GM12878 (cell line): ENCODE data around the gene DGKB. TPM values are rescaled to one million over a fixed set of nuclear protein-coding genes. Genes with fewer than 3 reads are reported as not detected.

Experiments
- ATAC-seq: fragments of 200-7000 bp; cut with Tn5 transposase; 3 replicates; pipeline ENCODE4 v1.9.1; 2020; ENCODE audit warnings: mild to moderate bottlenecking, moderate library complexity
- BruUV-seq: library from RNA; stranded (reverse); fragments of 400-500 nt; replicated peaks from 2 replicates; lab custom pipeline; 2021; lab: Mats Ljungman, UMichigan
- CTCF ChIA-PET: fragments of 300-600 bp; sonication (Branson Sonifier 250); formaldehyde crosslinking; extraction: SDS; loops from one replicate; lab custom pipeline; 2021; ENCODE audit warnings: inconsistent platforms; lab: Yijun Ruan, JAX
- POLR2A ChIA-PET: fragments of 350-600 bp; formaldehyde crosslinking; extraction: SDS; loops from one replicate; lab custom pipeline; 2021; ENCODE audit warnings: inconsistent platforms; lab: Charles Lee
- RAD21 ChIA-PET: fragments of 300-600 bp; sonication (Branson Sonifier 250); formaldehyde crosslinking; loops from one replicate; lab custom pipeline; 2023; ENCODE audit warnings: antibody characterized with exemption; ENCODE audit not compliant: unreplicated experiment; lab: Charles Lee
- SMC1A ChIA-PET: fragments of 300-600 bp; sonication (Branson Sonifier 250); formaldehyde crosslinking; loops from one replicate; lab custom pipeline; 2023; ENCODE audit not compliant: unreplicated experiment, uncharacterized antibody; lab: Charles Lee
- DNase-seq: peaks from one replicate; pipeline ENCODE4 v3.0.0-alpha.2; 2011; ENCODE audit warnings: low read depth, low spot score
- FAIRE-seq: peaks from 3 replicates; lab custom pipeline; 2011; peaks lifted over from hg19 to GRCh38; lab: Jason Lieb, UNC
- H2AFZ ChIP-seq: 2 replicates; pipeline ENCODE4 v1.6.0; 2011; ENCODE audit warnings: low read depth, low read length, control low read depth; ENCODE audit not compliant: control insufficient read depth
- H3K27ac ChIP-seq: 2 replicates; pipeline ENCODE4 v1.5.1; 2011; ENCODE audit warnings: control low read depth; ENCODE audit not compliant: control insufficient read depth, insufficient read depth
- H3K27me3 ChIP-seq, 2 experiments: replicated peaks in 1 of 2; 2 replicates each; pipeline versions ENCODE4 v1.6.0 to v1.6.1; 2011; ENCODE audit warnings: low read length in 1 of 2; ENCODE audit not compliant: control insufficient read depth in 2 of 2, insufficient read depth in 2 of 2
- H3K36me3 ChIP-seq, 2 experiments: 2 replicates each; pipeline ENCODE4 v1.5.1; 2011; ENCODE audit warnings: low read length in 1 of 2; ENCODE audit not compliant: control insufficient read depth in 2 of 2, insufficient read depth in 2 of 2
- H3K4me1 ChIP-seq: 2 replicates; pipeline ENCODE4 v1.6.1; 2011; ENCODE audit warnings: mild to moderate bottlenecking, low read length, moderate library complexity, mixed read lengths; ENCODE audit not compliant: control insufficient read depth, insufficient read depth
- H3K4me2 ChIP-seq: 2 replicates; pipeline ENCODE4 v1.6.0; 2011; ENCODE audit warnings: control low read depth; ENCODE audit not compliant: control insufficient read depth, insufficient read depth
- H3K4me3 ChIP-seq: fragments of 200-600 bp; sonication (generic); 2 replicates; pipeline ENCODE4 v1.5.1; 2016
- H3K79me2 ChIP-seq: 2 replicates; pipeline ENCODE4 v1.6.0; 2011; ENCODE audit warnings: low read length; ENCODE audit not compliant: control insufficient read depth, insufficient read depth
- H3K9ac ChIP-seq: 2 replicates; pipeline ENCODE4 v1.8.0; 2011; ENCODE audit warnings: low read length, control low read depth, mixed read lengths; ENCODE audit not compliant: control insufficient read depth, insufficient read depth
- H3K9me3 ChIP-seq: replicated peaks from 3 replicates; pipeline ENCODE4 v1.5.1; 2011; ENCODE audit warnings: mild to moderate bottlenecking, low read length; ENCODE audit not compliant: control insufficient read depth, insufficient read depth
- H4K20me1 ChIP-seq: 2 replicates; pipeline ENCODE4 v1.6.0; 2011; ENCODE audit not compliant: control insufficient read depth, insufficient read depth
- ASH2L ChIP-seq: fragments of 300-600, 200-600 bp; sonication (generic); IDR thresholded peaks from 2 replicates; pipeline ENCODE4 v1.6.1; 2017; ENCODE audit warnings: low read depth, mild to moderate bottlenecking, borderline replicate concordance
- ATF7 ChIP-seq: fragments of 450-650 bp; IDR thresholded peaks from 2 replicates; pipeline ENCODE4 v1.6.1; 2016; ENCODE audit warnings: low read depth, mild to moderate bottlenecking
- BHLHE40 ChIP-seq, 2 experiments: fragments of 450-650 bp in 1 of 2; IDR thresholded peaks; 2 replicates each; pipeline ENCODE4 v1.6.1; 2011 to 2017; ENCODE audit warnings: low read depth in 2 of 2, borderline replicate concordance in 1 of 2, improper control_type of control experiment in 1 of 2, low read length in 1 of 2, mild to moderate bottlenecking in 1 of 2
- CBX5 ChIP-seq: sonication (generic); IDR thresholded peaks from 2 replicates; pipeline ENCODE4 v1.6.1; 2016; ENCODE audit warnings: low read depth, moderate library complexity, mild to moderate bottlenecking, inconsistent platforms
- CREM ChIP-seq: IDR thresholded peaks from 2 replicates; pipeline ENCODE4 v1.6.1; 2014; ENCODE audit warnings: antibody characterized with exemption, low read depth
- CTCF ChIP-seq, 3 experiments: IDR thresholded peaks in 2 of 3; conservative IDR thresholded peaks in 1 of 3; 2 replicates each; pipeline ENCODE4 v1.5.1; 2011; ENCODE audit warnings: low read depth in 3 of 3, low read length in 3 of 3, mild to moderate bottlenecking in 3 of 3, control low read depth in 2 of 3, moderate library complexity in 2 of 3, inconsistent platforms in 1 of 3, mixed read lengths in 1 of 3; ENCODE audit not compliant: control insufficient read depth in 2 of 3, insufficient read depth in 1 of 3; ENCODE audit errors: extremely low read depth in 1 of 3
- DPF2 ChIP-seq: fragments of 450-650 bp; IDR thresholded peaks from 2 replicates; pipeline ENCODE4 v1.6.1; 2017; ENCODE audit warnings: mild to moderate bottlenecking
- ESRRA ChIP-seq: IDR thresholded peaks from 2 replicates; pipeline ENCODE4 v1.6.1; 2012; ENCODE audit warnings: mild to moderate bottlenecking, low read length, improper control_type of control experiment
- FOS ChIP-seq: IDR thresholded peaks from 3 replicates; pipeline ENCODE4 v1.6.1; 2011; ENCODE audit warnings: borderline replicate concordance; ENCODE audit not compliant: insufficient read length; ENCODE audit errors: extremely low read depth
- GABPA ChIP-seq: IDR thresholded peaks from 2 replicates; pipeline ENCODE4 v1.6.1; 2014; ENCODE audit warnings: antibody characterized with exemption, low read depth, mild to moderate bottlenecking, inconsistent platforms
- GATAD2B ChIP-seq: fragments of 450-650 bp; conservative IDR thresholded peaks from 2 replicates; pipeline ENCODE4 v1.6.1; 2017; ENCODE audit warnings: low read depth, mild to moderate bottlenecking, moderate library complexity
- IKZF2 ChIP-seq, 2 experiments: fragments of 450-650 bp; IDR thresholded peaks; 2 replicates each; pipeline ENCODE4 v1.6.1; 2017; ENCODE audit warnings: mild to moderate bottlenecking in 2 of 2, moderate library complexity in 2 of 2
- MYC ChIP-seq: IDR thresholded peaks from 2 replicates; pipeline ENCODE4 v1.6.1; 2011; ENCODE audit warnings: mild to moderate bottlenecking, low read length, moderate library complexity, inconsistent platforms; ENCODE audit not compliant: insufficient read depth, insufficient replicate concordance, insufficient read length, severe bottlenecking
- PAX5 ChIP-seq: IDR thresholded peaks from 2 replicates; pipeline ENCODE4 v1.6.1; 2011; ENCODE audit warnings: low read depth, low read length, borderline replicate concordance
- RAD21 ChIP-seq: IDR thresholded peaks from 2 replicates; pipeline ENCODE4 v1.6.1; 2011; ENCODE audit warnings: mild to moderate bottlenecking, low read depth, low read length, moderate library complexity; ENCODE audit not compliant: insufficient read depth
- SMARCA5 ChIP-seq: fragments of 450-650 bp; IDR thresholded peaks from 2 replicates; pipeline ENCODE4 v1.6.1; 2017; ENCODE audit warnings: mild to moderate bottlenecking
- TAF1 ChIP-seq: IDR thresholded peaks from 2 replicates; pipeline ENCODE4 v1.6.1; 2011; ENCODE audit warnings: mild to moderate bottlenecking, low read depth, low read length, borderline replicate concordance
- USF2 ChIP-seq: IDR thresholded peaks from 2 replicates; pipeline ENCODE4 v1.6.1; 2011; ENCODE audit warnings: low read depth, low read length, improper control_type of control experiment, borderline replicate concordance
- ZNF384 ChIP-seq: IDR thresholded peaks from 2 replicates; pipeline ENCODE4 v1.6.1; 2012; ENCODE audit warnings: low read depth, mild to moderate bottlenecking, low read length, improper control_type of control experiment, borderline replicate concordance
- in situ Hi-C: fragments of 300-500 bp; cut with MboI; formaldehyde crosslinking; loops from 9 replicates; pipeline ENCODE4 v1.14.3; 2018; ENCODE audit warnings: mixed read lengths
- intact Hi-C: fragments of 100-400 bp; cut with micrococcal nuclease; formaldehyde crosslinking; loops from one replicate; pipeline ENCODE4 v1.14.2; 2022; ENCODE audit not compliant: unreplicated experiment
- polyA plus RNA-seq, 11 experiments: library from polyadenylated mRNA; depleted of rRNA in 4 of 11; unstranded in 6 of 11; stranded (reverse) in 5 of 11; fragments of >200 nt; fragmentation: Nextera tagmentation in 4 of 11; fragmentation: Illumina TruSeq in 1 of 11; extraction: Ambion mirVana in 4 of 11; extraction: Trizol in 1 of 11; gene quantifications; 1 replicate in 1 of 11; 2 replicates in 10 of 11; pipeline versions ENCODE4 v1.2.1 to v1.2.3, GENCODE V29; 2011 to 2016; ENCODE audit warnings: inconsistent platforms in 2 of 11, missing spikeins in 2 of 11, low read depth in 1 of 11
- total RNA-seq, 4 experiments: library from RNA; depleted of rRNA in 3 of 4; stranded (reverse); fragments of >200 nt in 3 of 4; fragmentation: Illumina TruSeq in 1 of 4; extraction: Trizol in 1 of 4; gene quantifications; 2 replicates each; pipeline versions ENCODE4 v1.2.1 to v1.2.3, GENCODE V29; 2013 to 2021

The DGKB gene
- total and polyA plus RNA-seq, 10 of the 15 experiments (the other 5 are each of a cell fraction or from before 2014, with no cell fraction given), result 0.02 to 0.10 (median 0.04) TPM; not detected in 6

GRCh38 chr7:14289957-14290356 is 612.6 kb downstream of the DGKB start:
- no peaks in the 10 kb centered on the region for H3K79me2 ChIP-seq
- ChIA-PET RAD21 (no interaction called here), SMC1A (interaction anchor here (0.6 kb wide), 1 partner anchor 292 kb away, joined by 3 read pairs; no protein-coding TSS in a partner anchor), CTCF (interaction anchor here (0.6 kb wide), 1 partner anchor 210 kb away, joined by 3 read pairs; no protein-coding TSS in a partner anchor), POLR2A (no interaction called here)
- no peak overlapping the region for H3K4me2 ChIP-seq
- no peaks in the 10 kb centered on the region for H3K36me3 ChIP-seq
- no peak overlapping the region for H3K4me3 ChIP-seq
- no peak overlapping the region for H2AFZ ChIP-seq
- TF ChIP-seq DPF2 (no peak), USF2 (no peak), SMARCA5 (no peak), CTCF (IDR thresholded peaks at IDR 0.05 in 2 of 3, conservative IDR thresholded peaks at IDR 0.05 in 1 of 3; ENCODE audit: control insufficient read depth in 2 of 3, extremely low read depth in 1 of 3, insufficient read depth in 1 of 3, low read depth in 3 of 3, low read length in 3 of 3) (no peak), PAX5 (no peak), ASH2L (no peak), GATAD2B (no peak), ATF7 (no peak), FOS (no peak), ESRRA (no peak), TAF1 (no peak), CREM (no peak), IKZF2 (IDR thresholded peaks at IDR 0.05) (no peak), MYC (no peak), ZNF384 (no peak), BHLHE40 (IDR thresholded peaks at IDR 0.05; ENCODE audit: borderline replicate concordance in 1 of 2, low read depth in 2 of 2, low read length in 1 of 2) (no peak), GABPA (no peak), RAD21 (no peak), CBX5 (no peak)
- DNase-seq (no peak), ATAC-seq (no peak), FAIRE-seq (no peak)
- no peaks in the 10 kb centered on the region for H3K9me3 ChIP-seq
- H4K20me1 ChIP-seq, result no peaks in the 10 kb centered on the region
- H3K9ac ChIP-seq, result no peak overlapping the region
- no peaks in the 10 kb centered on the region for H3K4me1 ChIP-seq
- H3K27ac ChIP-seq, result no peak overlapping the region
- intact Hi-C loops, result no loop called here
- H3K27me3 ChIP-seq, result no peaks in the 10 kb centered on the region
- in situ Hi-C loops, result no loop called here
- no TSS peak for BruUV-seq
